ENCODE measurements around the gene OR2D2.
"Not testable (repeated sequence)": the region's sequence is repeated elsewhere in the genome, so short reads cannot be mapped to it uniquely, and the experiment has no call there.

GRCh38 chr11:6904804-6905203 lies 12.5 kb upstream of the OR2D2 start:
- not testable (repeated sequence) for TF ChIP-seq CTCF (IDR thresholded peaks at IDR 0.05; ENCODE audit: insufficient read depth, low read depth, low read length); EZH2 (IDR thresholded peaks at IDR 0.05; ENCODE audit: insufficient read depth, low read length)
